ENCODE measurements around the gene THSD4. TPM values are rescaled to one million over a fixed set of nuclear protein-coding genes. Genes with fewer than 3 reads are reported as not detected.
A peak's percentile ranks its signal among the peaks of the same experiment; 100 is the strongest.

Gene THSD4
- total and polyA plus RNA-seq, 2 of the 8 experiments (the other 6 are each of a cell fraction or from before 2014, with no cell fraction given), result 2.5 to 6.2 TPM

- Histone ChIP-seq H3K4me3 (ENCODE audit: extremely low read depth in 1 of 4, insufficient read depth in 2 of 4, low read depth in 3 of 4, low read length in 4 of 4) (no peak overlapping the region), H3K27ac (ENCODE audit: low read depth, low read length) (no peak overlapping the region), H3K9ac (replicated peaks in 1 of 4; ENCODE audit: extremely low read depth in 1 of 4, low read depth in 3 of 4, low read length in 3 of 4) (no peak overlapping the region), H2BK120ac (replicated peaks; ENCODE audit: low read depth, low read length) (no peak overlapping the region), H3K4me2 (ENCODE audit: insufficient read depth in 1 of 2, low read depth in 2 of 2, low read length in 2 of 2) (no peak overlapping the region), H2BK12ac (ENCODE audit: low read depth, low read length) (peak overlapping the region; percentile 72; the same call in 1 of the 2 replicates), H3K56ac (replicated peaks; ENCODE audit: insufficient read length, low read depth, low read length) (no peak overlapping the region), H4K91ac (replicated peaks; ENCODE audit: insufficient read length, low read length) (no peak overlapping the region), H3K36me3 (ENCODE audit: control insufficient read depth in 2 of 4, insufficient read depth in 4 of 4, low read length in 3 of 4) (no peaks in the 10 kb centered on the region), H2BK15ac (ENCODE audit: low read length) (no peak overlapping the region), H3K4me1 (replicated peaks in 1 of 4; ENCODE audit: control insufficient read depth in 3 of 4, insufficient read depth in 4 of 4, low read length in 3 of 4) (peaks cover 0 to 7% (median 2%) of the 10 kb centered on the region in 4 experiments; a peak in 4 of 7 replicates), H2AFZ (ENCODE audit: low read length) (no peak overlapping the region), H4K20me1 (replicated peaks in 1 of 2; ENCODE audit: control insufficient read depth in 1 of 2, insufficient read depth in 2 of 2, low read length in 2 of 2) (no peaks in the 10 kb centered on the region), H3K23me2 (ENCODE audit: low read depth, low read length) (no peaks in the 10 kb centered on the region; the same call in 1 of the 2 replicates), H4K5ac (ENCODE audit: insufficient read length, low read depth, low read length) (no peak overlapping the region), H3K4ac (replicated peaks; ENCODE audit: insufficient read length, low read depth, low read length) (peak overlapping the region; percentile 44), H3K9me3 (ENCODE audit: insufficient read depth in 2 of 2, low read depth in 1 of 2, low read length in 1 of 2) (no peaks in the 10 kb centered on the region), H3K79me2 (ENCODE audit: control insufficient read depth in 1 of 2, insufficient read depth in 2 of 2, low read length in 2 of 2) (no peaks in the 10 kb centered on the region), H3K79me1 (ENCODE audit: low read depth, low read length) (no peaks in the 10 kb centered on the region), H2BK5ac (ENCODE audit: low read depth, low read length) (no peak overlapping the region), H4K8ac (ENCODE audit: extremely low read depth, insufficient read depth, low read length) (no peak overlapping the region), H3K14ac (ENCODE audit: insufficient read length) (no peak overlapping the region), H3K27me3 (replicated peaks in 1 of 4; ENCODE audit: control insufficient read depth in 3 of 4, extremely low read depth in 1 of 4, insufficient read depth in 3 of 4, low read length in 3 of 4) (no peaks in the 10 kb centered on the region), H2AK5ac (ENCODE audit: low read depth, low read length) (no peak overlapping the region; the same call in 1 of the 2 replicates), H3K18ac (ENCODE audit: extremely low read depth, low read length) (no peak overlapping the region), H2BK20ac (ENCODE audit: low read length) (0 out of 2 replicates have a peak overlapping the region, but pooled peaks have one; percentile 53), H3K23ac (ENCODE audit: insufficient read length) (no peak overlapping the region)
- no peak for FAIRE-seq
- ChIA-PET POLR2A (ENCODE audit: partially characterized antibody) (no interaction called here), CTCF (ENCODE audit: partially characterized antibody) (interaction anchor here (0.7 to 5.1 kb wide), 11 partner anchors 9 to 403 kb away, joined by 3 to 30 read pairs (median 4); no protein-coding TSS in a partner anchor)
- DNase-seq (ENCODE audit: low read depth in 1 of 2, low spot score in 2 of 2), result no peak
- 88% methylated on average over 6 of the region's 6 CpGs; no CpG with 5 or more reads in 1 of the 2 experiments for WGBS, 2 experiments (ENCODE audit: extremely low coverage in 1 of 2, insufficient coverage in 1 of 2, insufficient read length in 1 of 2, insufficient replicate concordance in 2 of 2, low coverage in 1 of 2, low lambda C conversion rate in 2 of 2, missing lambda C conversion rate in 1 of 2)
- TF ChIP-seq MAFK (IDR thresholded peaks at IDR 0.05; ENCODE audit: low read depth, low read length) (no peak), SIN3A (conservative IDR thresholded peaks at IDR 0.05 in 1 of 2, IDR thresholded peaks at IDR 0.05 in 1 of 2; ENCODE audit: low read depth in 1 of 2, low read length in 2 of 2) (no peak), RBBP5 (IDR thresholded peaks at IDR 0.05; ENCODE audit: borderline replicate concordance, low read depth, low read length) (no peak)
Measured at GRCh38 chr15:71634820-71635560, 519.7 kb downstream of the THSD4 start.

All from H1 (cell line).